SK-N-SH (cell line): ENCODE results near the gene NHLH1. TPM values are rescaled to one million over a fixed set of nuclear protein-coding genes. Genes with fewer than 3 reads are reported as not detected.

ENCODE experiments used
- CTCF ChIA-PET: fragments of 300-600, 350-600 bp; formaldehyde crosslinking; extraction: SDS; loops from one replicate; lab custom pipeline; 2021; lab: Yijun Ruan, JAX
- POLR2A ChIA-PET: fragments of 350-600 bp; sonication (Branson Sonifier 250); formaldehyde crosslinking; extraction: SDS; loops from one replicate; lab custom pipeline; 2020; ENCODE audit warnings: antibody characterized with exemption, inconsistent platforms; lab: Yijun Ruan, JAX
- DNase-seq: peaks from one replicate; pipeline ENCODE4 v3.0.0; 2012
- H2AFZ ChIP-seq: fragments of 200-600 bp; sonication (generic); 2 replicates; pipeline ENCODE4 v1.8.1; 2016; ENCODE audit warnings: antibody characterized with exemption, mild to moderate bottlenecking, low read depth
- H3F3A ChIP-seq: fragments of 200-600 bp; sonication (generic); replicated peaks from 2 replicates; pipeline ENCODE3; 2016; ENCODE audit warnings: antibody characterized with exemption, mild to moderate bottlenecking; ENCODE audit not compliant: insufficient read depth
- H3K27ac ChIP-seq, 2 experiments: fragments of 200-500 bp in 1 of 2; fragments of 200-600 bp in 1 of 2; sonication (Bioruptor generic) in 1 of 2; sonication (generic), shearing (Covaris generic) in 1 of 2; 2 replicates each; pipeline versions ENCODE4 v1.5.1 to v1.6.1; 2014 to 2016; ENCODE audit warnings: low read depth in 2 of 2, inconsistent platforms in 1 of 2, low read length in 1 of 2, mild to moderate bottlenecking in 1 of 2, mixed read lengths in 1 of 2
- H3K27me3 ChIP-seq: fragments of 200-600 bp; sonication (generic), shearing (Covaris generic); 2 replicates; pipeline ENCODE4 v1.6.1; 2016; ENCODE audit warnings: mixed run types; ENCODE audit not compliant: insufficient read depth
- H3K36me3 ChIP-seq, 2 experiments: fragments of 200-500 bp in 1 of 2; fragments of 200-600 bp in 1 of 2; sonication (Bioruptor generic) in 1 of 2; sonication (generic) in 1 of 2; replicated peaks in 1 of 2; 2 replicates each; pipeline versions ENCODE3 to v1.5.1; 2014 to 2016; ENCODE audit warnings: low read length in 1 of 2, mild to moderate bottlenecking in 1 of 2; ENCODE audit not compliant: insufficient read depth in 2 of 2, control insufficient read depth in 1 of 2
- H3K4me1 ChIP-seq, 2 experiments: fragments of 200-500 bp in 1 of 2; fragments of 200-600 bp in 1 of 2; sonication (Bioruptor generic) in 1 of 2; sonication (generic), shearing (Covaris generic) in 1 of 2; 2 replicates each; pipeline versions ENCODE4 v1.5.1 to v1.6.1; 2014 to 2016; ENCODE audit warnings: low read depth in 1 of 2, low read length in 1 of 2, mixed run types in 1 of 2; ENCODE audit not compliant: insufficient read depth in 2 of 2, control insufficient read depth in 1 of 2
- H3K4me2 ChIP-seq: fragments of 200-600 bp; sonication (generic), shearing (Covaris generic); 2 replicates; pipeline ENCODE4 v1.6.1; 2017; ENCODE audit warnings: mixed run types
- H3K4me3 ChIP-seq, 2 experiments: fragments of 200-500 bp in 1 of 2; fragments of 200-600 bp in 1 of 2; sonication (Bioruptor generic) in 1 of 2; sonication (generic), shearing (Covaris generic) in 1 of 2; 2 replicates each; pipeline versions ENCODE4 v1.5.1 to v1.8.1; 2014 to 2016; ENCODE audit warnings: low read depth in 2 of 2, inconsistent platforms in 1 of 2, low read length in 1 of 2, mild to moderate bottlenecking in 1 of 2, mixed read lengths in 1 of 2, moderate library complexity in 1 of 2
- H3K79me2 ChIP-seq: fragments of 200-600 bp; sonication (generic); 2 replicates; pipeline ENCODE4 v1.8.1; 2017; ENCODE audit warnings: mild to moderate bottlenecking; ENCODE audit not compliant: insufficient read depth
- H3K9ac ChIP-seq: fragments of 200-600 bp; sonication (generic); 2 replicates; pipeline ENCODE4 v1.6.1; 2017; ENCODE audit warnings: mixed run types
- H3K9me2 ChIP-seq: fragments of 200-600 bp; sonication (generic); 2 replicates; pipeline ENCODE4 v1.6.1; 2017; ENCODE audit warnings: mixed run types
- H3K9me3 ChIP-seq: fragments of 200-600 bp; sonication (generic); 2 replicates; pipeline ENCODE4 v1.6.1; 2017; ENCODE audit warnings: mixed run types, mild to moderate bottlenecking, moderate library complexity
- H4K20me1 ChIP-seq: fragments of 200-600 bp; sonication (generic); 2 replicates; pipeline ENCODE4 v1.6.1; 2017; ENCODE audit warnings: mild to moderate bottlenecking, mixed run types; ENCODE audit not compliant: insufficient read depth
- FOXM1 ChIP-seq: IDR thresholded peaks from 2 replicates; pipeline ENCODE4 v1.4.0; 2012; ENCODE audit warnings: low read depth, mild to moderate bottlenecking
- JUND ChIP-seq: IDR thresholded peaks from 2 replicates; pipeline ENCODE4 v1.4.0; 2012
- NFIC ChIP-seq: IDR thresholded peaks from 2 replicates; pipeline ENCODE4 v1.4.0; 2012; ENCODE audit warnings: borderline replicate concordance
- RAD21 ChIP-seq: IDR thresholded peaks from 2 replicates; pipeline ENCODE4 v1.6.1; 2012; ENCODE audit warnings: mild to moderate bottlenecking, low read length
- REST ChIP-seq: IDR thresholded peaks from 2 replicates; pipeline ENCODE4 v1.6.1; 2012; ENCODE audit warnings: mild to moderate bottlenecking, low read depth, low read length, moderate library complexity
- SIN3A ChIP-seq: IDR thresholded peaks from 2 replicates; pipeline ENCODE4 v1.6.1; 2012; ENCODE audit warnings: low read depth, mild to moderate bottlenecking, low read length, moderate library complexity, borderline replicate concordance
- TCF12 ChIP-seq: IDR thresholded peaks from 2 replicates; pipeline ENCODE4 v1.4.0; 2012
- WGBS: methylation state at CpG from one replicate; pipeline ENCODE4 v1.1.6; 2017; ENCODE audit warnings: low lambda C conversion rate; 5-methylcytosine and 5-hydroxymethylcytosine counted together
- polyA plus RNA-seq, 3 experiments: library from polyadenylated mRNA; depleted of rRNA; stranded (reverse); fragments of >200 nt; gene quantifications; 2 replicates each; pipeline ENCODE4 v1.2.3, GENCODE V29; 2012

Gene NHLH1
- polyA plus RNA-seq, 1 of the 3 experiments (the other 2 are of a cell fraction) = 0.18 TPM

DNA sequence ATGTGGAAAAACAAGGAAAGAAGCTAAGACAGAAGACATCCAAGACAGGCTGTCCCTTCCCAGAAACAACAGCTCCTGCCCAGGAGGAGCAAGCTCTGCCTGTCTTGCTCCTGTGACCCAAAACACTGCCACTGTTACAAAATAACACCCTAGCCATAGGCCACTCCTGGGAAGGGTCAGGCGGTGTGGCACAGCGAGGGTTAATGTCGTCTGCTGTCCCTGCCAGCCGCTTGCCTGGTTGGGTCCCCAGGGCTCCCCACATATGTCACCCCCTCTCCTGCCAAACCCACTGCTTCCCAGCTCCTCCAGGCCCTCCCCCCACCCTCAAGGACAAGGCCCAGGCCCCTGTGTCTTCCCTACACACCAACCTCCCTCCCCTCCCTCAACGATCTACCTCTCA is 3.9 kb upstream of the NHLH1 start:
- H3K27ac ChIP-seq = no peak overlapping the region
- no peak for TF ChIP-seq NFIC
- no peak for TF ChIP-seq JUND
- TF ChIP-seq RAD21 = no peak
- no peak for DNase-seq
- no peaks in the 10 kb centered on the region for H3K9me3 ChIP-seq
- no peak overlapping the region for H3K9ac ChIP-seq
- 71% methylated on average over 4 of the region's 5 CpGs for WGBS
- peaks cover 5% of the 10 kb centered on the region for H3F3A ChIP-seq
- no peaks in the 10 kb centered on the region for H3K9me2 ChIP-seq
- H3K4me2 ChIP-seq = no peak overlapping the region
- POLR2A ChIA-PET = no interaction called here
- peaks cover 4 to 22% of the 10 kb centered on the region in 2 experiments for H3K36me3 ChIP-seq
- no peak overlapping the region for H2AFZ ChIP-seq
- H4K20me1 ChIP-seq = no peaks in the 10 kb centered on the region
- H3K79me2 ChIP-seq = no peaks in the 10 kb centered on the region
- no peaks in the 10 kb centered on the region for H3K4me1 ChIP-seq
- no peaks in the 10 kb centered on the region for H3K27me3 ChIP-seq
- CTCF ChIA-PET = interaction anchor here (0.6 to 9.0 kb wide), 7 partner anchors 8 to 278 kb away, joined by 3 to 85 read pairs (median 5); no protein-coding TSS in a partner anchor
- no peak overlapping the region for H3K4me3 ChIP-seq

- no peaks in the 10 kb centered on the region for H3K9me3 ChIP-seq
- no peak overlapping the region for H2AFZ ChIP-seq
- no peaks in the 10 kb centered on the region for H3K4me1 ChIP-seq
- CTCF ChIA-PET = interaction anchor here (0.6 to 9.0 kb wide), 5 partner anchors 9 to 266 kb away, joined by 3 to 85 read pairs (median 3); no protein-coding TSS in a partner anchor
- H3K27ac ChIP-seq = no peak overlapping the region
- H3K4me3 ChIP-seq = no peak overlapping the region
- H3K4me2 ChIP-seq = no peak overlapping the region
- TF ChIP-seq REST (no peak), SIN3A (no peak), TCF12 (no peak), JUND (no peak), FOXM1 (no peak)
- no peaks in the 10 kb centered on the region for H3K79me2 ChIP-seq
- WGBS = 80% methylated on average over 12 of the region's 12 CpGs
- no peak for DNase-seq
- H3K9me2 ChIP-seq = no peaks in the 10 kb centered on the region
- peaks cover 0 to 16% of the 10 kb centered on the region in 2 experiments for H3K36me3 ChIP-seq
- H3K9ac ChIP-seq = no peak overlapping the region
- POLR2A ChIA-PET = no interaction called here
- no peaks in the 10 kb centered on the region for H3K27me3 ChIP-seq
- peaks cover 4% of the 10 kb centered on the region for H3F3A ChIP-seq
- no peaks in the 10 kb centered on the region for H4K20me1 ChIP-seq
Measured at GRCh38 chr1:160363951-160364735, 2.7 kb upstream of the NHLH1 start.
